Astrocyte (in vitro differentiated cells and primary cell): Measurements from ENCODE around the gene ASCL5. TPM values are rescaled to one million over a fixed set of nuclear protein-coding genes. Genes with fewer than 3 reads are reported as not detected.

Experiments used
- DNase-seq: peaks from one replicate; pipeline ENCODE4 v3.0.0-alpha.2; 2010; ENCODE audit warnings: low read depth
- FAIRE-seq: peaks from 2 replicates; lab custom pipeline; 2011; peaks lifted over from hg19 to GRCh38; lab: Jason Lieb, UNC
- H2AFZ ChIP-seq: 2 replicates; pipeline ENCODE4 v1.6.0; 2012; ENCODE audit warnings: low read depth, low read length, inconsistent platforms
- H3K27ac ChIP-seq: 2 replicates; pipeline ENCODE4 v1.5.1; 2011; ENCODE audit warnings: low read depth, low read length, inconsistent platforms
- H3K27me3 ChIP-seq: 2 replicates; pipeline ENCODE4 v1.6.0; 2011; ENCODE audit warnings: low read length, inconsistent platforms; ENCODE audit not compliant: insufficient read depth
- H3K36me3 ChIP-seq: 2 replicates; pipeline ENCODE4 v1.5.1; 2011; ENCODE audit warnings: low read length, inconsistent platforms; ENCODE audit not compliant: insufficient read depth
- H3K4me1 ChIP-seq: 2 replicates; pipeline ENCODE4 v1.5.1; 2011; ENCODE audit warnings: low read length, inconsistent platforms; ENCODE audit not compliant: insufficient read depth
- H3K4me2 ChIP-seq: 2 replicates; pipeline ENCODE4 v1.6.0; 2012; ENCODE audit warnings: low read length, inconsistent platforms
- H3K4me3 ChIP-seq: 2 replicates; pipeline ENCODE4 v1.5.1; 2011; ENCODE audit warnings: low read depth, mild to moderate bottlenecking, low read length, inconsistent platforms; ENCODE audit not compliant: insufficient read depth
- H3K79me2 ChIP-seq: 2 replicates; pipeline ENCODE4 v1.6.0; 2012; ENCODE audit warnings: mild to moderate bottlenecking, low read length, inconsistent platforms; ENCODE audit not compliant: insufficient read depth
- H3K9ac ChIP-seq: 2 replicates; pipeline ENCODE4 v1.6.0; 2012; ENCODE audit warnings: mild to moderate bottlenecking, low read length, inconsistent platforms
- H3K9me3 ChIP-seq: 2 replicates; pipeline ENCODE4 v1.5.1; 2012; ENCODE audit warnings: low read depth, mild to moderate bottlenecking, low read length, inconsistent platforms; ENCODE audit not compliant: insufficient read depth
- H4K20me1 ChIP-seq: 2 replicates; pipeline ENCODE4 v1.6.0; 2012; ENCODE audit warnings: low read length, inconsistent platforms; ENCODE audit not compliant: insufficient read depth
- H3K27ac Mint-ChIP-seq: one replicate; pipeline ENCODE4 v1.8.0; 2021; ENCODE audit warnings: mild to moderate bottlenecking, mixed read lengths; ENCODE audit not compliant: unreplicated experiment
- H3K27me3 Mint-ChIP-seq: one replicate; pipeline ENCODE4 v1.8.0; 2021; ENCODE audit warnings: low read depth, mixed read lengths; ENCODE audit not compliant: unreplicated experiment
- H3K36me3 Mint-ChIP-seq: one replicate; pipeline ENCODE4 v1.8.0; 2021; ENCODE audit warnings: low read depth, mixed read lengths; ENCODE audit not compliant: unreplicated experiment
- H3K4me1 Mint-ChIP-seq: one replicate; pipeline ENCODE4 v1.8.0; 2021; ENCODE audit warnings: low read depth, mixed read lengths; ENCODE audit not compliant: unreplicated experiment
- H3K4me3 Mint-ChIP-seq: one replicate; pipeline ENCODE4 v1.8.0; 2021; ENCODE audit warnings: mild to moderate bottlenecking, moderate library complexity, mixed read lengths; ENCODE audit not compliant: unreplicated experiment
- H3K9me3 Mint-ChIP-seq: one replicate; pipeline ENCODE4 v1.8.0; 2021; ENCODE audit warnings: mild to moderate bottlenecking, mixed read lengths; ENCODE audit not compliant: unreplicated experiment
- CTCF ChIP-seq: IDR thresholded peaks from 2 replicates; pipeline ENCODE4 v1.5.1; 2011; ENCODE audit warnings: low read depth, mild to moderate bottlenecking, inconsistent platforms, low read length, moderate library complexity; ENCODE audit not compliant: insufficient read depth
- EZH2 ChIP-seq: IDR thresholded peaks from 2 replicates; pipeline ENCODE4 v1.6.1; 2012; ENCODE audit warnings: mild to moderate bottlenecking, low read length, inconsistent platforms; ENCODE audit not compliant: insufficient read depth
- total RNA-seq: library from RNA; stranded (reverse); gene quantifications from 2 replicates; pipeline ENCODE4 v1.2.1, GENCODE V29; 2021

The ASCL5 gene
- total RNA-seq, 1 donor from 2014 or later, result not detected

GRCh38 chr1:201111156-201111555, 15.8 kb downstream of the ASCL5 start:
- no peak overlapping the region for H3K27ac ChIP-seq
- DNase-seq (no peak), FAIRE-seq (no peak)
- H3K4me3 Mint-ChIP-seq, result no peak overlapping the region
- H3K27ac Mint-ChIP-seq, result no peak overlapping the region
- H3K36me3 ChIP-seq, result no peaks in the 10 kb centered on the region
- H3K27me3 Mint-ChIP-seq, result peaks cover 38% of the 10 kb centered on the region
- H3K4me1 Mint-ChIP-seq, result peaks cover 4% of the 10 kb centered on the region
- H3K4me3 ChIP-seq, result no peak overlapping the region
- no peaks in the 10 kb centered on the region for H4K20me1 ChIP-seq
- H3K4me2 ChIP-seq, result no peak overlapping the region
- no peaks in the 10 kb centered on the region for H3K79me2 ChIP-seq
- no peaks in the 10 kb centered on the region for H3K9me3 ChIP-seq
- H3K36me3 Mint-ChIP-seq, result no peaks in the 10 kb centered on the region
- TF ChIP-seq CTCF, result no peak
- TF ChIP-seq EZH2, result no peak
- no peak overlapping the region for H3K9ac ChIP-seq
- H3K9me3 Mint-ChIP-seq, result peaks cover 5% of the 10 kb centered on the region
- peaks cover 4% of the 10 kb centered on the region for H3K4me1 ChIP-seq
- H2AFZ ChIP-seq, result no peak overlapping the region
- peaks cover 14% of the 10 kb centered on the region for H3K27me3 ChIP-seq

GRCh38 chr1:201110616-201111015, 16.4 kb downstream of the ASCL5 start:
- H3K27ac Mint-ChIP-seq, result no peak overlapping the region
- no peaks in the 10 kb centered on the region for H3K79me2 ChIP-seq
- H3K9ac ChIP-seq, result no peak overlapping the region
- no peaks in the 10 kb centered on the region for H4K20me1 ChIP-seq
- H3K27me3 Mint-ChIP-seq, result peaks cover 37% of the 10 kb centered on the region
- peaks cover 4% of the 10 kb centered on the region for H3K4me1 ChIP-seq
- no peak overlapping the region for H2AFZ ChIP-seq
- H3K9me3 Mint-ChIP-seq, result peaks cover 5% of the 10 kb centered on the region
- no peaks in the 10 kb centered on the region for H3K36me3 ChIP-seq
- no peak for DNase-seq
- H3K4me2 ChIP-seq, result no peak overlapping the region
- no peak overlapping the region for H3K4me3 ChIP-seq
- no peak overlapping the region for H3K27ac ChIP-seq
- no peak for FAIRE-seq
- no peak overlapping the region for H3K4me3 Mint-ChIP-seq
- H3K36me3 Mint-ChIP-seq, result no peaks in the 10 kb centered on the region
- TF ChIP-seq CTCF (no peak), EZH2 (no peak)
- peaks cover 4% of the 10 kb centered on the region for H3K4me1 Mint-ChIP-seq
- H3K9me3 ChIP-seq, result no peaks in the 10 kb centered on the region
- H3K27me3 ChIP-seq, result peaks cover 9% of the 10 kb centered on the region

GRCh38 chr1:201110138-201110537, 16.8 kb downstream of the ASCL5 start:
- peaks cover 4% of the 10 kb centered on the region for H3K4me1 Mint-ChIP-seq
- Histone ChIP-seq H3K36me3 (no peaks in the 10 kb centered on the region), H3K4me3 (no peak overlapping the region), H3K27me3 (peaks cover 9% of the 10 kb centered on the region), H3K27ac (no peak overlapping the region), H3K79me2 (no peaks in the 10 kb centered on the region), H3K4me2 (no peak overlapping the region), H3K9me3 (no peaks in the 10 kb centered on the region), H2AFZ (no peak overlapping the region), H4K20me1 (no peaks in the 10 kb centered on the region), H3K4me1 (peaks cover 4% of the 10 kb centered on the region), H3K9ac (no peak overlapping the region)
- H3K27me3 Mint-ChIP-seq, result peaks cover 39% of the 10 kb centered on the region
- H3K4me3 Mint-ChIP-seq, result no peak overlapping the region
- TF ChIP-seq EZH2 (no peak), CTCF (no peak)
- no peaks in the 10 kb centered on the region for H3K36me3 Mint-ChIP-seq
- FAIRE-seq, result no peak
- H3K9me3 Mint-ChIP-seq, result peaks cover 5% of the 10 kb centered on the region
- no peak for DNase-seq
- no peak overlapping the region for H3K27ac Mint-ChIP-seq
